OCI-LY1 (cell line): ENCODE results near the gene WNK2.
A peak's percentile ranks its signal among the peaks of the same experiment; 100 is the strongest.

Experiments used
- H2AFZ ChIP-seq: fragments of 200-600 bp; sonication (generic), shearing (Covaris generic); 2 replicates; pipeline ENCODE4 v1.6.0; 2014; ENCODE audit warnings: antibody characterized with exemption, mild to moderate bottlenecking, low read length
- H3F3A ChIP-seq: fragments of 200-600 bp; sonication (generic), shearing (Covaris generic); 2 replicates; pipeline ENCODE4 v1.6.0; 2014; ENCODE audit warnings: mild to moderate bottlenecking, antibody characterized with exemption, low read length, moderate library complexity; ENCODE audit not compliant: insufficient read depth
- H3K27ac ChIP-seq: fragments of 200-600 bp; sonication (generic); 2 replicates; pipeline ENCODE4 v1.5.1; 2014; ENCODE audit warnings: low read length, mixed run types, mild to moderate bottlenecking, low read depth; ENCODE audit not compliant: poor library complexity, severe bottlenecking
- H3K27me3 ChIP-seq: fragments of 200-600 bp; sonication (generic); 2 replicates; pipeline ENCODE4 v1.6.0; 2014; ENCODE audit warnings: antibody characterized with exemption, mild to moderate bottlenecking, low read length, moderate library complexity; ENCODE audit not compliant: insufficient read depth
- H3K36me3 ChIP-seq: fragments of 200-600 bp; sonication (generic); 2 replicates; pipeline ENCODE4 v1.6.1; 2014; ENCODE audit warnings: mild to moderate bottlenecking, antibody characterized with exemption, low read length, moderate library complexity, mixed read lengths; ENCODE audit not compliant: insufficient read depth
- H3K4me1 ChIP-seq: fragments of 200-600 bp; sonication (generic); 2 replicates; pipeline ENCODE4 v1.5.1; 2014; ENCODE audit warnings: mild to moderate bottlenecking, low read length, moderate library complexity; ENCODE audit not compliant: insufficient read depth, severe bottlenecking
- H3K4me2 ChIP-seq: fragments of 200-600 bp; sonication (generic), shearing (Covaris generic); 2 replicates; pipeline ENCODE4 v1.6.1; 2014; ENCODE audit warnings: low read length
- H3K4me3 ChIP-seq: fragments of 200-600 bp; sonication (generic); 2 replicates; pipeline ENCODE4 v1.5.1; 2014; ENCODE audit warnings: low read length, low read depth, mild to moderate bottlenecking, mixed read lengths; ENCODE audit not compliant: poor library complexity, severe bottlenecking
- H3K79me2 ChIP-seq: fragments of 200-600 bp; shearing (Covaris generic); 2 replicates; pipeline ENCODE4 v1.6.1; 2016; ENCODE audit warnings: mixed run types, low read length, mixed read lengths; ENCODE audit not compliant: insufficient read depth
- H3K9ac ChIP-seq: fragments of 200-600 bp; sonication (generic), shearing (Covaris generic); 2 replicates; pipeline ENCODE4 v1.6.1; 2014; ENCODE audit warnings: mild to moderate bottlenecking, low read length, mixed read lengths
- H3K9me2 ChIP-seq: fragments of 200-600 bp; sonication (generic), shearing (Covaris generic); 2 replicates; pipeline ENCODE4 v1.6.1; 2014; ENCODE audit warnings: low read depth, mild to moderate bottlenecking, low read length, mixed read lengths
- H3K9me3 ChIP-seq: fragments of 200-600 bp; shearing (Covaris generic); 2 replicates; pipeline ENCODE4 v1.6.1; 2014; ENCODE audit warnings: low read length, mixed read lengths
- H4K20me1 ChIP-seq: fragments of 200-600 bp; sonication (generic), shearing (Covaris generic); 2 replicates; pipeline ENCODE4 v1.6.0; 2016; ENCODE audit warnings: mild to moderate bottlenecking, low read length; ENCODE audit not compliant: insufficient read depth
- EZH2 ChIP-seq: fragments of 200-600 bp; sonication (generic), shearing (Covaris generic); IDR thresholded peaks from 2 replicates; pipeline ENCODE4 v1.8.0; 2017; ENCODE audit warnings: borderline replicate concordance, mixed run types, mild to moderate bottlenecking, antibody characterized with exemption, low read length, moderate library complexity, mixed read lengths
- TF ChIP-seq, protein P1 (sequence below): fragments of 200-600 bp; sonication (generic), shearing (Covaris generic); IDR thresholded peaks from 2 replicates; pipeline ENCODE4 v1.5.1; 2017; ENCODE audit warnings: mild to moderate bottlenecking, antibody characterized with exemption, low read length, moderate library complexity, mixed read lengths

Gene WNK2

DNA sequence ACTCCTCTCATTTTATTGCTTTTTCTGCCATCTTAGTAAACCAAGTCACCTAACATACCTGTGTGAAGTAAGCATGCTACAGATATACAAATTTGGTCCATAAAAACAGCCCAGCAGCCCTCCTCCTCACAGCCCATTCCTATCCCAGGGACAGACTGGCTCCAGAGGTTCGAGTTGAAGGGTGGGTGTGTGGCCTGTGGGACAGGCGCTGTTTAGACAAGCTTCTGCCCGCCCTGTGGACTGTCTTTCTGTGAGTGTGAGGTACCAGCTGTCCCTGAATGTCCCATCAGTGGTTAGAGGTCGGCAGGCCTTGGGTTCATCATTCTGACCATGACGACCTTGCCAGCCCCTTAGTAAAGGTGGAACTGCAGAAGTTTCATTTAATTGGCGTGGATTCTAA lies 82.0 kb downstream of the WNK2 start:
- H3F3A ChIP-seq = no peaks in the 10 kb centered on the region
- peaks cover 12% of the 10 kb centered on the region for H3K9me3 ChIP-seq
- H3K9ac ChIP-seq = peak overlapping the region; percentile 98
- no peaks in the 10 kb centered on the region for H3K27me3 ChIP-seq
- H3K27ac ChIP-seq = peak overlapping the region; percentile 99
- no peaks in the 10 kb centered on the region for H3K9me2 ChIP-seq
- H2AFZ ChIP-seq = no peak overlapping the region
- H3K79me2 ChIP-seq = no peaks in the 10 kb centered on the region
- H3K4me2 ChIP-seq = peak overlapping the region; percentile 96
- H3K4me1 ChIP-seq = peaks cover 98% of the 10 kb centered on the region
- H3K36me3 ChIP-seq = peaks cover 51% of the 10 kb centered on the region
- H3K4me3 ChIP-seq = peak overlapping the region; percentile 69
- TF ChIP-seq, protein P1, sequence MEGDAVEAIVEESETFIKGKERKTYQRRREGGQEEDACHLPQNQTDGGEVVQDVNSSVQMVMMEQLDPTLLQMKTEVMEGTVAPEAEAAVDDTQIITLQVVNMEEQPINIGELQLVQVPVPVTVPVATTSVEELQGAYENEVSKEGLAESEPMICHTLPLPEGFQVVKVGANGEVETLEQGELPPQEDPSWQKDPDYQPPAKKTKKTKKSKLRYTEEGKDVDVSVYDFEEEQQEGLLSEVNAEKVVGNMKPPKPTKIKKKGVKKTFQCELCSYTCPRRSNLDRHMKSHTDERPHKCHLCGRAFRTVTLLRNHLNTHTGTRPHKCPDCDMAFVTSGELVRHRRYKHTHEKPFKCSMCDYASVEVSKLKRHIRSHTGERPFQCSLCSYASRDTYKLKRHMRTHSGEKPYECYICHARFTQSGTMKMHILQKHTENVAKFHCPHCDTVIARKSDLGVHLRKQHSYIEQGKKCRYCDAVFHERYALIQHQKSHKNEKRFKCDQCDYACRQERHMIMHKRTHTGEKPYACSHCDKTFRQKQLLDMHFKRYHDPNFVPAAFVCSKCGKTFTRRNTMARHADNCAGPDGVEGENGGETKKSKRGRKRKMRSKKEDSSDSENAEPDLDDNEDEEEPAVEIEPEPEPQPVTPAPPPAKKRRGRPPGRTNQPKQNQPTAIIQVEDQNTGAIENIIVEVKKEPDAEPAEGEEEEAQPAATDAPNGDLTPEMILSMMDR = no peak
- no peak for TF ChIP-seq EZH2
- H4K20me1 ChIP-seq = no peaks in the 10 kb centered on the region

DNA sequence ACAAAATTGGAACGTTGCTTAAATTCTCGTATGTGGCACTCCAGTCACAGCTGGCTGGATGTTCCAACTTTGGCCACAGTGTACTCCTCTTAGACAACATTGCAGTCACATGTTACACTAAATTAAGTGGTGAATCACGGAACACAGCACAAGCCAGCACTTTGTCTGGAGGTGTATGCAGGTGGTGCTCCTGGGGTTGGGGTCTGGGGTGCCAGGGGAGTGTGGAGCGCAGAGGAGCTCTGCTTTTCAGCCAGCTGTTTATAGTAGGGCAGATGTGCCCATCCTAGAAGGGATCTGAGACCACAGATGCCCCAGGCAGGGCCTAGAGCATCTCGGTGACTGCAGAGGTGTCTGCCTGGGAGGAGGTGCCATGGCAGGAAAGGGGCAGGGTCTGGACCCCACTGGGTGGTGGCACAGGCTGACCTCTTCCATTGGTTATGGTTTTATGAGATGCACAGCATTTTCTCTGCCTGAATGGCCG lies 82.6 kb downstream of the WNK2 start:
- Histone ChIP-seq H3K27ac (peak overlapping the region; percentile 99), H3K4me2 (peak overlapping the region; percentile 96), H3K4me1 (peaks cover 93% of the 10 kb centered on the region), H3K27me3 (no peaks in the 10 kb centered on the region), H2AFZ (no peak overlapping the region), H4K20me1 (no peaks in the 10 kb centered on the region), H3K36me3 (peaks cover 57% of the 10 kb centered on the region), H3K79me2 (no peaks in the 10 kb centered on the region), H3K9me3 (peaks cover 18% of the 10 kb centered on the region), H3K4me3 (peak overlapping the region; percentile 69), H3K9ac (peak overlapping the region; percentile 98), H3F3A (no peaks in the 10 kb centered on the region), H3K9me2 (no peaks in the 10 kb centered on the region)
- TF ChIP-seq, protein P1 = no peak
- TF ChIP-seq EZH2 = no peak

DNA sequence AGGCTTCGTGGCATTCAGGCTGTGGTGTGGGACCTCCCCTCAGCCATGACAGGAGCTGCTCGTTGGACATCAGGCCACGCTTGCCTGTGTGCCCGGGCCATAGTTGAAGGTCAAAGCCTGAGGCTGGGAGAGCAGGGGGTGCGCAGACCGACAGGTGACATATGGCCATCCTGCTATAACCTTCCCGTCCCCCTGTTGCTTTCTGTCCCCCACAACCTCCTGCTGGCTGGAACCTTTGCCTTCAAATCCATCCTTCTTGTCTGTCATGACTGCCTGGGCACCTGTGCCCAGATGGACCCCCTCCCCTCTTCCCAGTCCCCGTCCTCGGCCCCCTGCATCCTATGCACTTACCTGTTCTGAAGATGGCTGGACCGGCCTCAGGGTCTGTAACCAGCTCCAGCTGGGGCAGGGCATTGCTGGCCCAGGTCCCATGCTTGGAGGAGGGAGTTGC lies 83.2 kb downstream of the WNK2 start:
- H3K36me3 ChIP-seq = peaks cover 62% of the 10 kb centered on the region

More for the DNA sequence above, 83.2 kb downstream of the WNK2 start:
- Histone ChIP-seq H3K27ac (peak overlapping the region; percentile 99), H3K4me3 (peak overlapping the region; percentile 69), H3K4me2 (peak overlapping the region; percentile 96), H3F3A (no peaks in the 10 kb centered on the region), H3K27me3 (no peaks in the 10 kb centered on the region), H2AFZ (no peak overlapping the region), H4K20me1 (no peaks in the 10 kb centered on the region), H3K9ac (peak overlapping the region; percentile 98), H3K9me2 (no peaks in the 10 kb centered on the region), H3K4me1 (peaks cover 87% of the 10 kb centered on the region), H3K79me2 (no peaks in the 10 kb centered on the region), H3K9me3 (peaks cover 24% of the 10 kb centered on the region)
- TF ChIP-seq EZH2 = no peak
- TF ChIP-seq, protein P1 = no peak
